NCI-H82 treated with DMSO at 0.1 percent for 48 hours (cell line): ENCODE results near the gene SF1.
A peak's percentile ranks its signal among the peaks of the same experiment; 100 is the strongest.

ENCODE experiments used
- DNase-seq: peaks from one replicate; lab custom pipeline; 2025; ENCODE audit not compliant: unreplicated experiment; lab: John Stamatoyannopoulos, UW

The SF1 gene

GRCh38 chr11:64784813-64785581 is 6.7 kb upstream of the SF1 start:
- DNase-seq: no peak

- DNase-seq: no peak
Measured at GRCh38 chr11:64778223-64778472, 194 bp downstream of the SF1 start.

GRCh38 chr11:64777449-64778222 is 706 bp downstream of the SF1 start:
- peak; percentile 15 for DNase-seq

GRCh38 chr11:64776875-64777274 is 1.5 kb downstream of the SF1 start:
- no peak for DNase-seq

GRCh38 chr11:64776425-64776824 is 1.9 kb downstream of the SF1 start:
- DNase-seq: no peak

GRCh38 chr11:64774144-64774543 is 4.2 kb downstream of the SF1 start:
- DNase-seq: no peak

- no peak for DNase-seq
Measured at GRCh38 chr11:64772303-64773018, 5.9 kb downstream of the SF1 start.

- no peak for DNase-seq
Measured at GRCh38 chr11:64771861-64772260, 6.5 kb downstream of the SF1 start.

- no peak for DNase-seq
Measured at GRCh38 chr11:64770120-64770519, 8.2 kb downstream of the SF1 start.

GRCh38 chr11:64769283-64769682 is 9.1 kb downstream of the SF1 start:
- no peak for DNase-seq

GRCh38 chr11:64768300-64768694 is 10.0 kb downstream of the SF1 start:
- no peak for DNase-seq

- DNase-seq: no peak
Measured at GRCh38 chr11:64767344-64768299, 10.7 kb downstream of the SF1 start.

- DNase-seq: no peak
Measured at GRCh38 chr11:64766881-64767280, 11.5 kb downstream of the SF1 start.

- no peak for DNase-seq
Measured at GRCh38 chr11:64765851-64766665, 12.3 kb downstream of the SF1 start.

- DNase-seq: no peak
Measured at GRCh38 chr11:64765291-64765850, 13.0 kb downstream of the SF1 start.

- DNase-seq: no peak
Measured at GRCh38 chr11:64764753-64765152, 13.6 kb downstream of the SF1 start.

GRCh38 chr11:64764040-64764611 is 14.2 kb downstream of the SF1 start:
- DNase-seq: no peak

GRCh38 chr11:64763526-64764039 is 14.8 kb downstream of the SF1 start:
- DNase-seq: no peak
